Stimulated activated CD4-positive, alpha-beta T cell treated with anti-CD3 and anti-CD28 coated beads, TNF-alpha, amount 100 ng/mL, for 4 hours (primary cell): ENCODE results near the gene XRCC5.

Source experiments
- DNase-seq, 3 experiments: peaks; one replicate each; pipeline ENCODE4 v3.0.0-alpha.2; 2020; ENCODE audit warnings: low read depth in 3 of 3

XRCC5 gene

GRCh38 chr2:216159144-216159543, 50.0 kb downstream of the XRCC5 start:
- no peak for DNase-seq

- DNase-seq = no peak
Observed at GRCh38 chr2:216159646-216160045, 50.5 kb downstream of the XRCC5 start.

DNA sequence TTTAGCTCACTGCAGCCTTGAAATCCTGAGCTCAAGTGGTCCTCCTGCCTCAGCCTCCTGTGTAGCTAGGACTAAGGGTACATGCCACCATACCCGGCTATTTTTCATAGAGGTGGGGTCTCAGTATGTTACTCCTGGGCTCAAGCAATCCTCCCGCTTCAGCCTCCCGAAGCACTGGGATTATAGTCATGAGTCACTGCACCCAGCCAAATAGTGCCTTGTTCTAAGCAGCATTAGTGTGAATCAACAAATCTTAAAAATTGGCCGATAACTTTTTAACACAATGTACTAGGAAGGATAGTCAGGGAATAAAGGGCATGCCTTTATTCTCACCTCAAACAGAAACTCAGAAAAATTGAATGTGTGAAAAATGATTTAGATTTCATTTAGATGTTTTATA, 51.6 kb downstream of the XRCC5 start:
- DNase-seq = no peak

DNA sequence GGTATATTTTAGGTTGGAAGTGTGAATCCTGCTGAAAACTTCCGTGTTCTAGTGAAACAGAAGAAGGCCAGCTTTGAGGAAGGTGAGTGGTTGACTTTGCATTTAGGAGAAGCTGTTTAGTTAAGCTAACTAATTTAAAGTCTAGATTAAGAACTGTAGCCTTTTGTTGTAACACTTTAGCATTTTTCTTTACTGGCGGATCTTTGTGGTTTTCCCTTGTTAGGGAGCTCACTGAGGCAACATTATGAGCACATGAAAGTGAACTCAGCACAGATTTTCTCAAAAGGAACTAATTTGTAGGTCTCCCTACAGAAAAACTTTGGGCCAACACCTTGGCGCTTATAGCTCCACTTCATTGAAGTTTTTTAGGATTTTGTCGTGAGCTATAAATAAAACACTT, 52.8 kb downstream of the XRCC5 start:
- DNase-seq = no peak

GRCh38 chr2:216163518-216163917, 54.4 kb downstream of the XRCC5 start:
- no peak for DNase-seq

DNA sequence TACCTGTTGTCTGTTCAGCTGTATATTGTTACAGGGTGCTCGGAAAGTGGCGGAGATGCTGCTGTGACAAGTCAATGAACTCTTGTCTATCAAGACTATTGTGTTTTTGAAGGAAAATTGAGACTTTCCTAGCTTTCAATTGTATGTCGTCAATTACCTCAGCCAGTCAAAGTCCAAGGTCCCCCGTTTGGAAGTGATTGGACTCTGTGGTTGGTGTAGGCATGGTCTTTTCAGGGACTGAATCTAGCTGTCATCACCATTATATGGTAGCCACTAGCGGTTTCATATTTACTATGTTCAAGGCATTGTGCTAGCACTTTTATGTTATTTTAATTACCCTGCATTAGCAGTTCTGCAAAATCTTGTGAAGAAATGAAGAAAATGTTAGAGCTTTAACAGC, 54.9 kb downstream of the XRCC5 start:
- no peak for DNase-seq

DNA sequence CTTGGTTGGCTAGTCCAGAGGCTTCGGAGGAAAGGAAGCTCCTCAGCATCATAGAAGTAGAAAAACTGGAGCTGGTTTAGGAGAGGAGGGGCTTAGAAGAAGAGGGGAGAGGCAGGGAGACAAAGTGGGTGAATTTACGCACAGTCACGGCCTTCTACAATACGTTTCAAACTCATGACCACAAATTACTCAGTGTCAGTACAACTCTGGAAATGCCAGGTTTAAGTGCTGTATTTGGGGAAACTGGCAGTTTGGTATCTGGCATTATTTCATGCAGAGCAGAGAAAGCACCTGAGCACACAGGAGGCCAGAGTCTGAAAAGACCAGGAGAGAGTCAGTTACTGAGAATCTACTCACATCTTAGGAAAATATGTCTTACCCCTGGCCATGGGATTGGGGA, 55.4 kb downstream of the XRCC5 start:
- DNase-seq = no peak

DNA sequence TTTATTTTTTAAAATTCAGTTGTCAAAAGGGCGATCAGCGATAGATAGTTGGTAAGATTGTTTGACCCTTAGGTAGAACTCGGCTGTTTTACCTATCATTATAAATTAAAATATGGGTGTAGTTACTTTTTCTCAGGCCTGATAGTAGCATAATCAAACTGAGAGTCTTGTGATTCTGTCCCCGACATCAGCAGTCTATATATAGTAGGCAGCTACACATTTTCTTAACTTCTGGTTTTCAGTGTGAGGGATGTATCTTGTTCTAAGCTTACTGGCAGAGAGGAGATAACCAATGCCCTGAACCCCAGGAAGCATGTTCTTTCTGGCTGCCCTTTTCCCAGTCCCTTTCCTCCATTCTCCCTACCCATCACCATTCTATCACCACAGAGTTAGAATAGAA, 56.6 kb downstream of the XRCC5 start:
- no peak for DNase-seq

- no peak for DNase-seq
Observed at GRCh38 chr2:216169087-216169486, 59.9 kb downstream of the XRCC5 start.

DNA sequence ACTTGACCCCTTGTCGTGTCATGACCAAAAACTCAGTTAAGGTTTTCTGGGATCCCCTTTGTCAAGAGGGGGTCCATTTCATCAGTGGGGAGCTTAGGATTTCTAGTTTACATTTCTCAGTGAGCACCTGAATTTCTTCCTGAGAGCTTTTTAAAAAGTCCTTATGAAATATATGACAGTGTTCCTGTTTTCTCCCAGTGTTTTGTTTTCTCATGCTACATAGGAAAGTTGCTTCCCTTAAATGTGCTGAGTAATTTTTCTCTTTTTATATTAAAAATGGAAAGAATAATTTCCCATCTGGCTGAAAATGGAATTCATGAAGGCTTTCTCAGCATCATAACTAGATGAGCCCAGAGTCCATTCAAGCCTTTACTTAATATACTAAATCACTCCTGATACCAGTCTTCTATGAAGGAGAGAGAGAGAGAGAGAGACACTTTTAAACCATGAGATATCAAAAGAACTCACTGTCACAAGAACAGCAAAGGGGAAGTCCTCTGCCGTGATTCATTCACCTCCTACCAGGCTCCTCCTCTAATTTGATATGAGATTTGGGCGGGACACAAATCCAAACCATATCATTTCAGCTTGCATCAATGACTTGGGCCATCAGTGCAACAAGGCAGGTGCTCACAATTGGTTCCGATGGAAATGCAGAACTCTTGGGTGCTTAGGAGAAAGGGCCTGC, 61.1 kb downstream of the XRCC5 start:
- DNase-seq = no peak

- no peak for DNase-seq
Observed at GRCh38 chr2:216171011-216171410, 61.9 kb downstream of the XRCC5 start.

GRCh38 chr2:216172493-216172892, 63.3 kb downstream of the XRCC5 start:
- no peak for DNase-seq

- DNase-seq = no peak
Observed at GRCh38 chr2:216179015-216179414, 69.9 kb downstream of the XRCC5 start.

DNA sequence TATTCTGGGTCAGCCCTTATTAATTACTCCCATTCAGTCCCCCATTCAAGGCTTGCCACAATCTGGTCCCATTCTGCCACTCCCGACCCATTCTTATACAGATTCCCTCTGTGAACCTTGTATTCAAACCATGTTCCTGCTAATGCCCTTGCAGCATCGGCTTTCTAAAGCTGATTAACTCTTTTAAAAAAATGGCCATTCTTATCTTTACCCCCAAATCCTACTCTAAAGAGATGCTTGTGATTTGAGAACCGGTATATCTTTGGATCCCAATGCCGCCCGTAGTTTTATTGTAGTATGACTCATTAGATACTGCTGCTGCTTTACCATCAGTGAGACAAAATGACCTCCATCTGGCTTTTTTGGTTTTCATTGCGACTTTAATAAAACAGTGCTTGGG, 72.2 kb downstream of the XRCC5 start:
- DNase-seq = no peak

- no peak for DNase-seq
Observed at GRCh38 chr2:216181953-216182461, 72.9 kb downstream of the XRCC5 start.

DNA sequence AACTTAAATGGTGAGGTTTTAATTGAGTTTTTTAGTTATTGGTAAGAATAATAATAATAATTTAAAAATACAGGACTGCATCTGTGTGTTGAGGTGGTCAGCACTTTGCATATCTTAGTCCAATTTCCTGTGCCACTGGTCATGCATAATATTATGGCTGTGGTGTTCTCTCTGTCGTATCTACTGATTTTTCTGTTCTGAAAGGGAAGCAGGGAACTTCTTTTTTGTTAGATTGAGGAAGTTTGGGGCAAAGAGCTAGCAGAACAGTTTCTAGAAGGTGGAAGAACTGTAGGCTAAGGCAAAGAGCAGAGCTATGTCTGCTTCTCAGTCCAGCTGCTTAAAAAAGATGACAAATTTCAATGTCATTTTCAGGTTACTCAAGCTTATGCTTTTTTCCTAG, 74.3 kb downstream of the XRCC5 start:
- DNase-seq = no peak

- no peak for DNase-seq
Observed at GRCh38 chr2:216188559-216188850, 79.4 kb downstream of the XRCC5 start.

DNA sequence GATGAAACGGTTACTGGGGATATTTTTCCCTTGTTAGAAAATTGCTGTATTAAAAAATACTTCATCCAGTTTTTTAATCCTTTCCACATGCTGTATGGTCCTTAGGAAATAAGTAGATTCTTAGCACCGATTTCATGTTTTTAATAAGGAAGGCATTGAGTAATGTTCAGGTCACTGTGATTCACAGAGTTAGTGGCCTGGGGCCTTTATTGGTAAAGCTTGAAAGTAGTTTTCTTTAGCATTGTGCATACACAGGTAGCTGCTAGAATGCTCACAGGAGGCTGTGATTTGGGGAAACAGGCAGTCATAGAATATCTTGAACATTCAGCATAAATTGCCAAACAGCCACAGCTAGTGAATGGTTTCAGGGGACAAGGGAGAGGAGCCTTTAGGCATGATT, 79.8 kb downstream of the XRCC5 start:
- DNase-seq = no peak

GRCh38 chr2:216189410-216189809, 80.3 kb downstream of the XRCC5 start:
- DNase-seq = no peak

DNA sequence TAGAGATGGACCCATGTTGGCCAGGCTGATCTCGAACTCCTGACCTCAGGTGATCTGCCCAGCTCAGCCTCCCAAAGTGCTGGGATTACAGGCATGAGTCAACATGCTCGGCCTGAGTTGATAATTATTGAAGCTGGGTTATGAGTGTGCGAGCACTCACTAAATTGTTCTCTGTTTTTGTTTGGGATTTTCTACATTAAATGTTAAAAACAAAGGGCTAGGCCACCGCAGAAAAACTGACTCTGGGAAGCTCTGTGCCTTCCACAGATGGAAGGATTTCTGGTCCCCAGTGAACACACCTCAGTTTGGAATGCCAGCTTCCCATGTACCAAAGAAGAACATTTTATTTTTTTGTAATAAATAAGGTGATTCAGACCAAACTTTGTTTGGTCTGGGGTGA, 83.0 kb downstream of the XRCC5 start:
- DNase-seq = no peak

GRCh38 chr2:216192931-216193330, 83.8 kb downstream of the XRCC5 start:
- DNase-seq = no peak

DNA sequence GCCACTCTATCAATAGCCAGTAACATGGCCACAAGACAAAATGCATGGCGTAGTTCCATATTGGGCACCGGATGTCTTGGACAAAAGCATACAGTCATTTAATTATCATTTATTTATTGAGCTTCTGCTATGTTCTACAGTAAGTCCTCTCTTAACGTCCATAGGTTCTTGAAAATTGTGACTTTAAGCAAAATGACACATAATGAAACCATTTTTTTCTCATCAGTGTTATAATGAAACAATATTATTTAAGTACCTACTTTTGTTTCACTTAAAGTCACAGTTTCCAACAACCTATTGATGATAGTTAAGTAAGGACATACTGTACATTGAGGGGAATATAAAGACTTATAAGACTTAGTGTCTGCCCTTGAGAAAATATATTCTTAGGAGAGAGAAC, 84.9 kb downstream of the XRCC5 start:
- no peak for DNase-seq

GRCh38 chr2:216194561-216194960, 85.4 kb downstream of the XRCC5 start:
- DNase-seq = no peak

- DNase-seq = no peak
Observed at GRCh38 chr2:216195565-216196029, 86.4 kb downstream of the XRCC5 start.
